K562 (cell line): ENCODE data around the gene ACE.

Experiments
- ELF4 ChIP-seq: fragments of 450-650 bp; formaldehyde crosslinking; IDR thresholded peaks from 2 replicates; pipeline ENCODE4 v1.4.0; 2022; ENCODE audit warnings: missing genetic modification characterization
- EP300 ChIP-seq: IDR thresholded peaks from 2 replicates; pipeline ENCODE4 v1.6.1; 2012; ENCODE audit warnings: low read length, improper control_type of control experiment
- GABPA ChIP-seq: fragments of 200-800 bp; sonication (Bioruptor generic); conservative IDR thresholded peaks from 2 replicates; pipeline ENCODE4 v1.6.1; 2016; ENCODE audit warnings: low read depth, missing genetic modification characterization, missing compliant biosample characterization
- NFRKB ChIP-seq: fragments of 450-650 bp; IDR thresholded peaks from 2 replicates; pipeline ENCODE4 v1.6.1; 2016; ENCODE audit warnings: low read depth
- STAT5B ChIP-seq: fragments of 250-450 bp; sonication (Bioruptor Pico); IDR thresholded peaks from 2 replicates; pipeline ENCODE4 v1.8.0; 2021; ENCODE audit warnings: mild to moderate bottlenecking, inconsistent platforms
- TARDBP ChIP-seq: fragments of 450-650 bp; IDR thresholded peaks from 2 replicates; pipeline ENCODE4 v1.6.1; 2016
- ZFX ChIP-seq: sonication (generic); formaldehyde crosslinking; IDR thresholded peaks from 2 replicates; pipeline ENCODE4 v1.8.0; 2022; ENCODE audit warnings: mild to moderate bottlenecking, missing genetic modification reagents, moderate library complexity
- ZKSCAN1 ChIP-seq: fragments of 150-350 bp; IDR thresholded peaks from 2 replicates; pipeline ENCODE4 v1.6.1; 2016; ENCODE audit warnings: low read depth, low read length
- ZNF444 ChIP-seq: fragments of 250-450 bp; sonication (Bioruptor Pico); IDR thresholded peaks from 2 replicates; pipeline ENCODE4 v1.4.0; 2020; ENCODE audit warnings: mild to moderate bottlenecking, moderate library complexity
- TF ChIP-seq, protein P1 (sequence below): sonication (generic); formaldehyde crosslinking; IDR thresholded peaks from 2 replicates; pipeline ENCODE4 v1.8.0; 2023; ENCODE audit warnings: missing genetic modification reagents, mild to moderate bottlenecking, borderline replicate concordance
- TF ChIP-seq, protein P2 (sequence below), 3 experiments: IDR thresholded peaks in 2 of 3; conservative IDR thresholded peaks in 1 of 3; 2 replicates each; pipeline ENCODE4 v1.5.1; 2011 to 2012; ENCODE audit warnings: low read length in 3 of 3, mild to moderate bottlenecking in 3 of 3, control low read depth in 2 of 3, improper control_type of control experiment in 1 of 3, inconsistent platforms in 1 of 3, low read depth in 1 of 3, mixed read lengths in 1 of 3, moderate library complexity in 1 of 3; ENCODE audit not compliant: insufficient read depth in 2 of 3
- TF ChIP-seq, protein P3 (sequence below): fragments of 250-450 bp; sonication (Bioruptor Pico); IDR thresholded peaks from 2 replicates; pipeline ENCODE4 v1.8.0; 2021; ENCODE audit warnings: borderline replicate concordance, mild to moderate bottlenecking, moderate library complexity; ENCODE audit not compliant: poor library complexity, severe bottlenecking

GRCh38 chr17:63450551-63450950, 26.3 kb upstream of the ACE start:
- TF ChIP-seq NFRKB (no peak), ZFX (CRISPR knock-in tag) (no peak), GABPA (tag) (no peak), ZNF444 (CRISPR knock-in tag) (no peak), ZKSCAN1 (no peak), TARDBP (no peak), STAT5B (no peak), EP300 (no peak), ELF4 (CRISPR knock-in tag) (no peak)
- TF ChIP-seq, protein P1, sequence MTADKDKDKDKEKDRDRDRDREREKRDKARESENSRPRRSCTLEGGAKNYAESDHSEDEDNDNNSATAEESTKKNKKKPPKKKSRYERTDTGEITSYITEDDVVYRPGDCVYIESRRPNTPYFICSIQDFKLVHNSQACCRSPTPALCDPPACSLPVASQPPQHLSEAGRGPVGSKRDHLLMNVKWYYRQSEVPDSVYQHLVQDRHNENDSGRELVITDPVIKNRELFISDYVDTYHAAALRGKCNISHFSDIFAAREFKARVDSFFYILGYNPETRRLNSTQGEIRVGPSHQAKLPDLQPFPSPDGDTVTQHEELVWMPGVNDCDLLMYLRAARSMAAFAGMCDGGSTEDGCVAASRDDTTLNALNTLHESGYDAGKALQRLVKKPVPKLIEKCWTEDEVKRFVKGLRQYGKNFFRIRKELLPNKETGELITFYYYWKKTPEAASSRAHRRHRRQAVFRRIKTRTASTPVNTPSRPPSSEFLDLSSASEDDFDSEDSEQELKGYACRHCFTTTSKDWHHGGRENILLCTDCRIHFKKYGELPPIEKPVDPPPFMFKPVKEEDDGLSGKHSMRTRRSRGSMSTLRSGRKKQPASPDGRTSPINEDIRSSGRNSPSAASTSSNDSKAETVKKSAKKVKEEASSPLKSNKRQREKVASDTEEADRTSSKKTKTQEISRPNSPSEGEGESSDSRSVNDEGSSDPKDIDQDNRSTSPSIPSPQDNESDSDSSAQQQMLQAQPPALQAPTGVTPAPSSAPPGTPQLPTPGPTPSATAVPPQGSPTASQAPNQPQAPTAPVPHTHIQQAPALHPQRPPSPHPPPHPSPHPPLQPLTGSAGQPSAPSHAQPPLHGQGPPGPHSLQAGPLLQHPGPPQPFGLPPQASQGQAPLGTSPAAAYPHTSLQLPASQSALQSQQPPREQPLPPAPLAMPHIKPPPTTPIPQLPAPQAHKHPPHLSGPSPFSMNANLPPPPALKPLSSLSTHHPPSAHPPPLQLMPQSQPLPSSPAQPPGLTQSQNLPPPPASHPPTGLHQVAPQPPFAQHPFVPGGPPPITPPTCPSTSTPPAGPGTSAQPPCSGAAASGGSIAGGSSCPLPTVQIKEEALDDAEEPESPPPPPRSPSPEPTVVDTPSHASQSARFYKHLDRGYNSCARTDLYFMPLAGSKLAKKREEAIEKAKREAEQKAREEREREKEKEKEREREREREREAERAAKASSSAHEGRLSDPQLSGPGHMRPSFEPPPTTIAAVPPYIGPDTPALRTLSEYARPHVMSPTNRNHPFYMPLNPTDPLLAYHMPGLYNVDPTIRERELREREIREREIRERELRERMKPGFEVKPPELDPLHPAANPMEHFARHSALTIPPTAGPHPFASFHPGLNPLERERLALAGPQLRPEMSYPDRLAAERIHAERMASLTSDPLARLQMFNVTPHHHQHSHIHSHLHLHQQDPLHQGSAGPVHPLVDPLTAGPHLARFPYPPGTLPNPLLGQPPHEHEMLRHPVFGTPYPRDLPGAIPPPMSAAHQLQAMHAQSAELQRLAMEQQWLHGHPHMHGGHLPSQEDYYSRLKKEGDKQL (CRISPR knock-in tag) = no peak
- TF ChIP-seq, protein P2, sequence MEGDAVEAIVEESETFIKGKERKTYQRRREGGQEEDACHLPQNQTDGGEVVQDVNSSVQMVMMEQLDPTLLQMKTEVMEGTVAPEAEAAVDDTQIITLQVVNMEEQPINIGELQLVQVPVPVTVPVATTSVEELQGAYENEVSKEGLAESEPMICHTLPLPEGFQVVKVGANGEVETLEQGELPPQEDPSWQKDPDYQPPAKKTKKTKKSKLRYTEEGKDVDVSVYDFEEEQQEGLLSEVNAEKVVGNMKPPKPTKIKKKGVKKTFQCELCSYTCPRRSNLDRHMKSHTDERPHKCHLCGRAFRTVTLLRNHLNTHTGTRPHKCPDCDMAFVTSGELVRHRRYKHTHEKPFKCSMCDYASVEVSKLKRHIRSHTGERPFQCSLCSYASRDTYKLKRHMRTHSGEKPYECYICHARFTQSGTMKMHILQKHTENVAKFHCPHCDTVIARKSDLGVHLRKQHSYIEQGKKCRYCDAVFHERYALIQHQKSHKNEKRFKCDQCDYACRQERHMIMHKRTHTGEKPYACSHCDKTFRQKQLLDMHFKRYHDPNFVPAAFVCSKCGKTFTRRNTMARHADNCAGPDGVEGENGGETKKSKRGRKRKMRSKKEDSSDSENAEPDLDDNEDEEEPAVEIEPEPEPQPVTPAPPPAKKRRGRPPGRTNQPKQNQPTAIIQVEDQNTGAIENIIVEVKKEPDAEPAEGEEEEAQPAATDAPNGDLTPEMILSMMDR (IDR thresholded peaks at IDR 0.05 in 2 of 3, conservative IDR thresholded peaks at IDR 0.05 in 1 of 3; ENCODE audit: insufficient read depth in 2 of 3, low read depth in 1 of 3, low read length in 3 of 3) = no peak
- TF ChIP-seq, protein P3, sequence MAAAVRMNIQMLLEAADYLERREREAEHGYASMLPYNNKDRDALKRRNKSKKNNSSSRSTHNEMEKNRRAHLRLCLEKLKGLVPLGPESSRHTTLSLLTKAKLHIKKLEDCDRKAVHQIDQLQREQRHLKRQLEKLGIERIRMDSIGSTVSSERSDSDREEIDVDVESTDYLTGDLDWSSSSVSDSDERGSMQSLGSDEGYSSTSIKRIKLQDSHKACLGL (CRISPR knock-in tag) = no peak
